H9 (cell line): Measurements from ENCODE around the gene ZNF845. TPM values are rescaled to one million over a fixed set of nuclear protein-coding genes. Genes with fewer than 3 reads are reported as not detected.
A peak's percentile ranks its signal among the peaks of the same experiment; 100 is the strongest.
"Not testable (repeated sequence)": the region's sequence is repeated elsewhere in the genome, so short reads cannot be mapped to it uniquely, and the experiment has no call there.

Source experiments
- DNase-seq: peaks from one replicate; pipeline ENCODE4 v3.0.0-alpha.2; 2017
- H2AFZ ChIP-seq: one replicate; pipeline ENCODE4 v1.6.1; 2013; ENCODE audit warnings: mild to moderate bottlenecking, low read length, control low read depth, moderate library complexity
- H2AK5ac ChIP-seq: 2 replicates; pipeline ENCODE4 v1.6.1; 2013; ENCODE audit warnings: low read length, control low read depth, mixed read lengths; ENCODE audit not compliant: insufficient read length
- H2BK120ac ChIP-seq: one replicate; pipeline ENCODE4 v1.6.1; 2013; ENCODE audit warnings: low read depth, mild to moderate bottlenecking, low read length, control low read depth, inconsistent platforms; ENCODE audit not compliant: poor library complexity, severe bottlenecking
- H2BK12ac ChIP-seq: 2 replicates; pipeline ENCODE4 v1.6.1; 2013; ENCODE audit warnings: low read length, control low read depth, mixed read lengths, low read depth; ENCODE audit not compliant: insufficient read length
- H2BK15ac ChIP-seq: 2 replicates; pipeline ENCODE4 v1.6.1; 2013; ENCODE audit warnings: low read depth, low read length, control low read depth
- H2BK20ac ChIP-seq: one replicate; pipeline ENCODE4 v1.6.1; 2013; ENCODE audit warnings: low read depth, mild to moderate bottlenecking, low read length, control low read depth, inconsistent platforms; ENCODE audit not compliant: poor library complexity, severe bottlenecking
- H2BK5ac ChIP-seq: 2 replicates; pipeline ENCODE4 v1.6.1; 2013; ENCODE audit warnings: low read length, control low read depth, mixed read lengths; ENCODE audit not compliant: insufficient read length
- H3K14ac ChIP-seq: 2 replicates; pipeline ENCODE4 v1.6.1; 2013; ENCODE audit warnings: low read length, control low read depth; ENCODE audit not compliant: insufficient read depth
- H3K18ac ChIP-seq: 2 replicates; pipeline ENCODE4 v1.6.1; 2013; ENCODE audit warnings: low read depth, mild to moderate bottlenecking, mixed read lengths, low read length, control low read depth; ENCODE audit not compliant: insufficient read length
- H3K23ac ChIP-seq: 2 replicates; pipeline ENCODE4 v1.6.1; 2013; ENCODE audit warnings: low read length, control low read depth, mixed read lengths, low read depth; ENCODE audit not compliant: insufficient read length
- H3K23me2 ChIP-seq: 2 replicates; pipeline ENCODE4 v1.6.1; 2013; ENCODE audit warnings: low read depth, mild to moderate bottlenecking, mixed read lengths, low read length, control low read depth; ENCODE audit not compliant: insufficient read length, poor library complexity, severe bottlenecking
- H3K27ac ChIP-seq: 2 replicates; pipeline ENCODE4 v1.5.1; 2013; ENCODE audit warnings: low read length, control low read depth, mixed read lengths, low read depth; ENCODE audit not compliant: insufficient read length
- H3K27me3 ChIP-seq: 2 replicates; pipeline ENCODE4 v1.6.1; 2013; ENCODE audit warnings: low read length, control low read depth, inconsistent platforms; ENCODE audit not compliant: insufficient read depth
- H3K4ac ChIP-seq: 2 replicates; pipeline ENCODE4 v1.6.1; 2013; ENCODE audit warnings: low read depth, mild to moderate bottlenecking, control low read depth, inconsistent platforms, low read length, moderate library complexity
- H3K4me1 ChIP-seq: 2 replicates; pipeline ENCODE4 v1.6.1; 2013; ENCODE audit warnings: low read length, control low read depth, inconsistent platforms; ENCODE audit not compliant: insufficient read depth
- H3K4me2 ChIP-seq: 2 replicates; pipeline ENCODE4 v1.6.1; 2013; ENCODE audit warnings: low read length, control low read depth, mixed read lengths; ENCODE audit not compliant: insufficient read length, insufficient read depth
- H3K56ac ChIP-seq: 2 replicates; pipeline ENCODE4 v1.6.1; 2013; ENCODE audit warnings: low read depth, mild to moderate bottlenecking, mixed read lengths, low read length, control low read depth; ENCODE audit not compliant: insufficient read length
- H3K79me1 ChIP-seq: 2 replicates; pipeline ENCODE4 v1.6.1; 2013; ENCODE audit warnings: low read depth, mild to moderate bottlenecking, moderate library complexity, low read length, control low read depth, inconsistent platforms; ENCODE audit not compliant: insufficient read depth, poor library complexity, severe bottlenecking
- H3K79me2 ChIP-seq: 2 replicates; pipeline ENCODE4 v1.6.1; 2013; ENCODE audit warnings: low read length, control low read depth, inconsistent platforms; ENCODE audit not compliant: insufficient read depth
- H3K9ac ChIP-seq: 2 replicates; pipeline ENCODE4 v1.6.1; 2013; ENCODE audit warnings: low read length, control low read depth, mixed read lengths; ENCODE audit not compliant: insufficient read length; ENCODE audit errors: extremely low read depth
- H3K9me3 ChIP-seq: one replicate; pipeline ENCODE4 v1.6.1; 2013; ENCODE audit warnings: low read depth, low read length, inconsistent platforms; ENCODE audit not compliant: control insufficient read depth
- H3T11ph ChIP-seq: one replicate; pipeline ENCODE4 v1.6.1; 2013; ENCODE audit warnings: mild to moderate bottlenecking, low read length, control low read depth, inconsistent platforms
- H4K20me1 ChIP-seq: one replicate; pipeline ENCODE4 v1.6.1; 2013; ENCODE audit not compliant: control insufficient read depth, insufficient read length, insufficient read depth
- H4K5ac ChIP-seq: 2 replicates; pipeline ENCODE4 v1.6.1; 2013; ENCODE audit warnings: low read depth, mild to moderate bottlenecking, mixed read lengths, low read length, control low read depth; ENCODE audit not compliant: insufficient read length
- H4K8ac ChIP-seq: replicated peaks from 2 replicates; pipeline ENCODE4 v1.6.1; 2013; ENCODE audit warnings: low read length, control low read depth, mixed read lengths, low read depth; ENCODE audit not compliant: insufficient read length
- H4K91ac ChIP-seq: 2 replicates; pipeline ENCODE4 v1.6.1; 2013; ENCODE audit warnings: low read depth, mild to moderate bottlenecking, moderate library complexity, mixed read lengths, low read length, control low read depth; ENCODE audit not compliant: insufficient read length
- H3K27ac Mint-ChIP-seq, 3 experiments: 2 replicates in 2 of 3; 3 replicates in 1 of 3; pipeline ENCODE4 v1.8.0; 2020 to 2021; ENCODE audit warnings: mixed read lengths in 3 of 3, mild to moderate bottlenecking in 1 of 3, moderate library complexity in 1 of 3
- H3K27me3 Mint-ChIP-seq: 2 replicates; pipeline ENCODE4 v1.8.0; 2021; ENCODE audit warnings: low read depth, mild to moderate bottlenecking, moderate library complexity, mixed read lengths
- H3K36me3 Mint-ChIP-seq, 3 experiments: 2 replicates in 2 of 3; 3 replicates in 1 of 3; pipeline ENCODE4 v1.8.0; 2020 to 2021; ENCODE audit warnings: low read depth in 3 of 3, mixed read lengths in 3 of 3; ENCODE audit not compliant: insufficient read depth in 1 of 3
- H3K4me1 Mint-ChIP-seq, 2 experiments: 2 replicates each; pipeline ENCODE4 v1.8.0; 2020; ENCODE audit warnings: mixed read lengths in 2 of 2
- H3K4me3 Mint-ChIP-seq, 2 experiments: 2 replicates in 1 of 2; 3 replicates in 1 of 2; pipeline ENCODE4 v1.8.0; 2020 to 2021; ENCODE audit warnings: mild to moderate bottlenecking in 2 of 2, mixed read lengths in 2 of 2, moderate library complexity in 1 of 2
- H3K9me3 Mint-ChIP-seq, 2 experiments: 2 replicates in 1 of 2; 3 replicates in 1 of 2; pipeline ENCODE4 v1.8.0; 2020; ENCODE audit warnings: mild to moderate bottlenecking in 2 of 2, mixed read lengths in 2 of 2, moderate library complexity in 1 of 2
- WGBS: extraction: QIAGEN DNeasy Blood & Tissue Kit; methylation state at CpG from one replicate; pipeline ENCODE4 v1.1.7; 2013; ENCODE audit warnings: missing lambda C conversion rate, low lambda C conversion rate, mixed read lengths; ENCODE audit not compliant: insufficient read length; ENCODE audit errors: extremely low coverage; 5-methylcytosine and 5-hydroxymethylcytosine counted together
- total RNA-seq: library from RNA; stranded (reverse); gene quantifications from 2 replicates; pipeline ENCODE4 v1.2.1, GENCODE V29; 2021
- TF ChIP-seq, protein P1 (sequence below): fragments of 200-600 bp; sonication (generic); conservative IDR thresholded peaks from 3 replicates; pipeline ENCODE4 v1.8.0; 2021; ENCODE audit warnings: antibody characterized with exemption, mild to moderate bottlenecking

ZNF845 gene
- total RNA-seq, 1 experiment from 2014 or later = 17.4 TPM

DNA sequence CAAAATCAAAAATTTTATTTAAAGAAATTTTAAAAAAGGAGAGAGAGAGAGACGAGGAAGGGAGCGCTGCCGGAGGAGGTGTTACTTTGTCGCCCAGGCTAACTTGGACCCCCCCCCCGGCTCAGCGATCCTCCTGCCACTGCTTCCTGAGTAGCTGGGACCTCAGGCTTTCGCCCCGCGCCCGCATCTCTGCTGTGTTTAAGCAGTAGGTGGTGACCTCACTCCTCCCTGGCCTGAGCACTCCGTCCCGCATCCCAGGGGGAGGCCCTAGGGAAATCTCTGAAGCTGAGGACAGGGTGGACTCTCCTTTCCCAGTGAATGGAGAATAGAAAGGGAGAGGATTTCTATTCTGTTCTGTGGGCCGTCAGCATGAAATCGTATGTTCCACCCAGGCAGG is 485 bp upstream of the ZNF845 start:
- Histone ChIP-seq H2BK5ac (no peak overlapping the region), H3K23ac (no peak overlapping the region), H3K9ac (no peak overlapping the region), H3K18ac (no peak overlapping the region), H4K8ac (no peak overlapping the region), H2BK12ac (no peak overlapping the region), H3K4me1 (no peaks in the 10 kb centered on the region; the same call in 1 of the 2 replicates), H3K4ac (no peak overlapping the region), H2BK120ac (no peak overlapping the region), H3K79me1 (peaks cover 3% of the 10 kb centered on the region), H3K4me2 (peak overlapping the region; percentile 69), H3K23me2 (peaks cover 4% of the 10 kb centered on the region), H2BK20ac (no peak overlapping the region), H3K27me3 (no peaks in the 10 kb centered on the region), H3K56ac (no peak overlapping the region), H3T11ph (no peak overlapping the region), H4K20me1 (no peaks in the 10 kb centered on the region), H3K14ac (peak overlapping the region; percentile 92), H2BK15ac (no peak overlapping the region), H4K91ac (no peak overlapping the region), H3K27ac (peak overlapping the region; percentile 25), H3K9me3 (no peaks in the 10 kb centered on the region), H4K5ac (no peak overlapping the region), H3K79me2 (no peaks in the 10 kb centered on the region; the same call in 1 of the 2 replicates), H2AK5ac (no peak overlapping the region), H2AFZ (peak overlapping the region; percentile 44)
- TF ChIP-seq, protein P1, sequence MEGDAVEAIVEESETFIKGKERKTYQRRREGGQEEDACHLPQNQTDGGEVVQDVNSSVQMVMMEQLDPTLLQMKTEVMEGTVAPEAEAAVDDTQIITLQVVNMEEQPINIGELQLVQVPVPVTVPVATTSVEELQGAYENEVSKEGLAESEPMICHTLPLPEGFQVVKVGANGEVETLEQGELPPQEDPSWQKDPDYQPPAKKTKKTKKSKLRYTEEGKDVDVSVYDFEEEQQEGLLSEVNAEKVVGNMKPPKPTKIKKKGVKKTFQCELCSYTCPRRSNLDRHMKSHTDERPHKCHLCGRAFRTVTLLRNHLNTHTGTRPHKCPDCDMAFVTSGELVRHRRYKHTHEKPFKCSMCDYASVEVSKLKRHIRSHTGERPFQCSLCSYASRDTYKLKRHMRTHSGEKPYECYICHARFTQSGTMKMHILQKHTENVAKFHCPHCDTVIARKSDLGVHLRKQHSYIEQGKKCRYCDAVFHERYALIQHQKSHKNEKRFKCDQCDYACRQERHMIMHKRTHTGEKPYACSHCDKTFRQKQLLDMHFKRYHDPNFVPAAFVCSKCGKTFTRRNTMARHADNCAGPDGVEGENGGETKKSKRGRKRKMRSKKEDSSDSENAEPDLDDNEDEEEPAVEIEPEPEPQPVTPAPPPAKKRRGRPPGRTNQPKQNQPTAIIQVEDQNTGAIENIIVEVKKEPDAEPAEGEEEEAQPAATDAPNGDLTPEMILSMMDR = no peak
- H3K27ac Mint-ChIP-seq = peak overlapping the region; percentile 55 to 91 (median 90); a peak in 5 of 7 replicates
- WGBS = no CpG with 5 or more reads among the region's 14 CpGs
- H3K27me3 Mint-ChIP-seq = peaks cover 23% of the 10 kb centered on the region
- H3K4me1 Mint-ChIP-seq = peaks cover 11 to 13% of the 10 kb centered on the region in 2 experiments
- peaks cover 26 to 31% of the 10 kb centered on the region in 2 experiments for H3K9me3 Mint-ChIP-seq
- DNase-seq = peak; percentile 84
- H3K36me3 Mint-ChIP-seq = peaks cover 7 to 18% (median 8%) of the 10 kb centered on the region in 3 experiments; a peak in 6 of 7 replicates
- H3K4me3 Mint-ChIP-seq = peak overlapping the region; percentile 90 to 94

DNA sequence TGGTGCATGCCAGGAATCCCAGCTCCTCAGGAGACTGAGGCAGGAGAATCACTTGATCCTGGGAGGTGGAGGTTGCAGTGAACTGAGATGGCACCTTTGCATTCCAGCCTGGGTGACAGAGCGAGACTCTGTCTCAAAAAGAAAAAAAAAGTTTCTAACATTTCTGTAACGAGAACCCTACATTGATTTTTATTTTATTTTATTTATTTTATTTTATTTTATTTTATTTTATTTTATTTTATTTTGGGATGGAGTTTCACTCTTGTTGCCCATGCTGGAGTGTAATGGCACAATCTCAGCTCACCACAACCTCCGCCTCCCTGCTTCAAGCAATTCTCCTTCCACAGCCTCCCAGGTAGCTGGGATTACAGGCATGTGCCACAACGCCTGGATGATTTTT is 10.9 kb downstream of the ZNF845 start:
- H3K27ac Mint-ChIP-seq = not testable (repeated sequence)
- WGBS = no CpG with 5 or more reads among the region's 4 CpGs

More for the DNA sequence above, 10.9 kb downstream of the ZNF845 start:
- H3K4ac ChIP-seq, H3K4me2 ChIP-seq, H2AFZ ChIP-seq, H4K91ac ChIP-seq, H2BK15ac ChIP-seq, H4K8ac ChIP-seq, H3K4me1 ChIP-seq, H3K79me1 ChIP-seq, H3T11ph ChIP-seq, H3K56ac ChIP-seq, H2AK5ac ChIP-seq, H3K27me3 ChIP-seq, H2BK12ac ChIP-seq, H3K9ac ChIP-seq, DNase-seq, H4K20me1 ChIP-seq, H3K18ac ChIP-seq, H3K4me1 Mint-ChIP-seq, H3K27ac ChIP-seq, H3K14ac ChIP-seq, H4K5ac ChIP-seq, H2BK120ac ChIP-seq, H2BK5ac ChIP-seq, H3K23ac ChIP-seq, H3K79me2 ChIP-seq, H3K27me3 Mint-ChIP-seq, H3K23me2 ChIP-seq, H2BK20ac ChIP-seq, H3K4me3 Mint-ChIP-seq: not testable (repeated sequence)
- H3K9me3 ChIP-seq = peaks cover 15% of the 10 kb centered on the region
- peaks cover 78 to 82% (median 81%) of the 10 kb centered on the region in 3 experiments for H3K36me3 Mint-ChIP-seq
- peaks cover 23 to 37% of the 10 kb centered on the region in 2 experiments for H3K9me3 Mint-ChIP-seq
